Activated naive CD8-positive, alpha-beta T cell treated with anti-CD3 and anti-CD28 coated beads, Interleukin-2, amount 50 U/mL, for 24 hours (primary cell): Measurements from ENCODE around the gene ABCD2.

Experiments
- ATAC-seq: fragments of 150-1000 bp; cut with Tn5 transposase; one replicate; pipeline ENCODE4 v1.10.0; 2021
- DNase-seq: peaks from one replicate; pipeline ENCODE4 v3.0.0; 2021
- H3K27ac Mint-ChIP-seq: one replicate; pipeline ENCODE4 v1.8.0; 2021; ENCODE audit warnings: mild to moderate bottlenecking, mixed read lengths
- H3K27me3 Mint-ChIP-seq: one replicate; pipeline ENCODE4 v1.8.0; 2021; ENCODE audit warnings: mixed read lengths
- H3K36me3 Mint-ChIP-seq: one replicate; pipeline ENCODE4 v1.8.0; 2021; ENCODE audit warnings: low read depth, mixed read lengths
- H3K4me1 Mint-ChIP-seq: one replicate; pipeline ENCODE4 v1.8.0; 2021; ENCODE audit warnings: mixed read lengths
- H3K4me3 Mint-ChIP-seq: one replicate; pipeline ENCODE4 v1.8.0; 2021; ENCODE audit warnings: mild to moderate bottlenecking, moderate library complexity, mixed read lengths
- H3K9me3 Mint-ChIP-seq: one replicate; pipeline ENCODE4 v1.8.0; 2021; ENCODE audit warnings: mixed read lengths

Gene ABCD2

GRCh38 chr12:39620659-39621658 is 1.4 kb upstream of the ABCD2 start:
- Mint-ChIP-seq H3K27ac (no peak overlapping the region), H3K4me1 (peaks cover 57% of the 10 kb centered on the region), H3K9me3 (no peaks in the 10 kb centered on the region), H3K27me3 (no peaks in the 10 kb centered on the region), H3K4me3 (no peak overlapping the region), H3K36me3 (peaks cover 2% of the 10 kb centered on the region)
- DNase-seq (peak; percentile 60), ATAC-seq (peak; percentile 71)

GRCh38 chr12:39619316-39619659 is 315 bp downstream of the ABCD2 start:
- Mint-ChIP-seq H3K9me3 (no peaks in the 10 kb centered on the region), H3K4me1 (peaks cover 48% of the 10 kb centered on the region), H3K27me3 (no peaks in the 10 kb centered on the region), H3K27ac (no peak overlapping the region), H3K4me3 (no peak overlapping the region), H3K36me3 (peaks cover 2% of the 10 kb centered on the region)
- ATAC-seq, result peak; percentile 1
- DNase-seq, result peak; percentile 27

- Mint-ChIP-seq H3K9me3 (no peaks in the 10 kb centered on the region), H3K27ac (no peak overlapping the region), H3K27me3 (no peaks in the 10 kb centered on the region), H3K4me3 (no peak overlapping the region), H3K36me3 (peaks cover 2% of the 10 kb centered on the region), H3K4me1 (peaks cover 50% of the 10 kb centered on the region)
- ATAC-seq (no peak), DNase-seq (no peak)
Observed at GRCh38 chr12:39618701-39619100, 902 bp downstream of the ABCD2 start.

GRCh38 chr12:39617887-39618286 is 1.7 kb downstream of the ABCD2 start:
- Mint-ChIP-seq H3K4me1 (peaks cover 49% of the 10 kb centered on the region), H3K4me3 (no peak overlapping the region), H3K27me3 (no peaks in the 10 kb centered on the region), H3K27ac (no peak overlapping the region), H3K9me3 (no peaks in the 10 kb centered on the region), H3K36me3 (peaks cover 4% of the 10 kb centered on the region)
- ATAC-seq, result no peak
- DNase-seq, result no peak

- Mint-ChIP-seq H3K4me1 (peaks cover 46% of the 10 kb centered on the region), H3K36me3 (peaks cover 2% of the 10 kb centered on the region), H3K27me3 (no peaks in the 10 kb centered on the region), H3K27ac (peak overlapping the region; percentile 83), H3K4me3 (no peak overlapping the region), H3K9me3 (no peaks in the 10 kb centered on the region)
- ATAC-seq (no peak), DNase-seq (no peak)
Observed at GRCh38 chr12:39616666-39617065, 2.9 kb downstream of the ABCD2 start.

GRCh38 chr12:39616251-39616650 is 3.4 kb downstream of the ABCD2 start:
- Mint-ChIP-seq H3K4me1 (peaks cover 48% of the 10 kb centered on the region), H3K27me3 (no peaks in the 10 kb centered on the region), H3K36me3 (peaks cover 2% of the 10 kb centered on the region), H3K4me3 (no peak overlapping the region), H3K27ac (peak overlapping the region; percentile 83), H3K9me3 (no peaks in the 10 kb centered on the region)
- ATAC-seq (no peak), DNase-seq (no peak)

- DNase-seq (no peak), ATAC-seq (no peak)
- no peaks in the 10 kb centered on the region for H3K27me3 Mint-ChIP-seq
- H3K4me1 Mint-ChIP-seq, result peaks cover 50% of the 10 kb centered on the region
- peak overlapping the region; percentile 85 for H3K27ac Mint-ChIP-seq
- peaks cover 4% of the 10 kb centered on the region for H3K36me3 Mint-ChIP-seq
- peak overlapping the region; percentile 12 for H3K4me3 Mint-ChIP-seq
- H3K9me3 Mint-ChIP-seq, result no peaks in the 10 kb centered on the region
Observed at GRCh38 chr12:39613525-39613924, 6.1 kb downstream of the ABCD2 start.

- DNase-seq (no peak), ATAC-seq (no peak)
- H3K27me3 Mint-ChIP-seq, result no peaks in the 10 kb centered on the region
- H3K27ac Mint-ChIP-seq, result no peak overlapping the region
- no peaks in the 10 kb centered on the region for H3K9me3 Mint-ChIP-seq
- peaks cover 6% of the 10 kb centered on the region for H3K36me3 Mint-ChIP-seq
- H3K4me1 Mint-ChIP-seq, result peaks cover 45% of the 10 kb centered on the region
- H3K4me3 Mint-ChIP-seq, result no peak overlapping the region
Observed at GRCh38 chr12:39612250-39612649, 7.4 kb downstream of the ABCD2 start.

- DNase-seq, result no peak
Observed at GRCh38 chr12:39611818-39612217, 7.8 kb downstream of the ABCD2 start.

GRCh38 chr12:39610436-39611025 is 9.1 kb downstream of the ABCD2 start:
- DNase-seq (no peak), ATAC-seq (no peak)
- Mint-ChIP-seq H3K27ac (no peak overlapping the region), H3K9me3 (no peaks in the 10 kb centered on the region), H3K4me3 (no peak overlapping the region), H3K36me3 (peaks cover 6% of the 10 kb centered on the region), H3K27me3 (no peaks in the 10 kb centered on the region), H3K4me1 (peaks cover 45% of the 10 kb centered on the region)

More at GRCh38 chr12:39611818-39612217, 7.8 kb downstream of the ABCD2 start:
- no peaks in the 10 kb centered on the region for H3K9me3 Mint-ChIP-seq
- peaks cover 6% of the 10 kb centered on the region for H3K36me3 Mint-ChIP-seq
- no peak for ATAC-seq
- H3K27me3 Mint-ChIP-seq, result no peaks in the 10 kb centered on the region
- H3K27ac Mint-ChIP-seq, result peak overlapping the region; percentile 13
- H3K4me1 Mint-ChIP-seq, result peaks cover 45% of the 10 kb centered on the region
- H3K4me3 Mint-ChIP-seq, result no peak overlapping the region

GRCh38 chr12:39606712-39607423 is 12.7 kb downstream of the ABCD2 start:
- Mint-ChIP-seq H3K4me3 (no peak overlapping the region), H3K27me3 (no peaks in the 10 kb centered on the region), H3K36me3 (peaks cover 6% of the 10 kb centered on the region), H3K27ac (no peak overlapping the region), H3K4me1 (peaks cover 29% of the 10 kb centered on the region), H3K9me3 (no peaks in the 10 kb centered on the region)
- no peak for ATAC-seq
- DNase-seq, result no peak

GRCh38 chr12:39605996-39606395 is 13.6 kb downstream of the ABCD2 start:
- H3K4me3 Mint-ChIP-seq, result no peak overlapping the region
- H3K4me1 Mint-ChIP-seq, result peaks cover 22% of the 10 kb centered on the region
- H3K27me3 Mint-ChIP-seq, result no peaks in the 10 kb centered on the region
- ATAC-seq (no peak), DNase-seq (no peak)
- H3K27ac Mint-ChIP-seq, result no peak overlapping the region
- H3K9me3 Mint-ChIP-seq, result no peaks in the 10 kb centered on the region
- H3K36me3 Mint-ChIP-seq, result peaks cover 6% of the 10 kb centered on the region

GRCh38 chr12:39605501-39605900 is 14.1 kb downstream of the ABCD2 start:
- no peak for ATAC-seq
- H3K4me1 Mint-ChIP-seq, result peaks cover 18% of the 10 kb centered on the region
- H3K27ac Mint-ChIP-seq, result no peak overlapping the region
- no peaks in the 10 kb centered on the region for H3K9me3 Mint-ChIP-seq
- no peak for DNase-seq
- no peaks in the 10 kb centered on the region for H3K27me3 Mint-ChIP-seq
- H3K4me3 Mint-ChIP-seq, result no peak overlapping the region
- peaks cover 6% of the 10 kb centered on the region for H3K36me3 Mint-ChIP-seq

GRCh38 chr12:39603065-39603464 is 16.5 kb downstream of the ABCD2 start:
- no peak for ATAC-seq
- Mint-ChIP-seq H3K27me3 (no peaks in the 10 kb centered on the region), H3K36me3 (peaks cover 4% of the 10 kb centered on the region), H3K4me1 (peaks cover 20% of the 10 kb centered on the region), H3K4me3 (no peak overlapping the region), H3K9me3 (no peaks in the 10 kb centered on the region), H3K27ac (no peak overlapping the region)
- no peak for DNase-seq
